Measurements from ENCODE around the gene ARHGAP45.
"Not testable (repeated sequence)": the region's sequence is repeated elsewhere in the genome, so short reads cannot be mapped to it uniquely, and the experiment has no call there.

Gene ARHGAP45

GRCh38 chr19:1121395-1121794 is 54.4 kb downstream of the ARHGAP45 start:
- no peak for DNase-seq

GRCh38 chr19:1122021-1122971 is 55.3 kb downstream of the ARHGAP45 start:
- DNase-seq, result no peak

GRCh38 chr19:1122972-1123363 is 56.0 kb downstream of the ARHGAP45 start:
- no peak for DNase-seq

- no peak for DNase-seq
Observed at GRCh38 chr19:1123381-1123780, 56.4 kb downstream of the ARHGAP45 start.

GRCh38 chr19:1123885-1124677 is 57.1 kb downstream of the ARHGAP45 start:
- no peak for DNase-seq

GRCh38 chr19:1125601-1126467 is 58.9 kb downstream of the ARHGAP45 start:
- no peak for DNase-seq

GRCh38 chr19:1126984-1127760 is 60.2 kb downstream of the ARHGAP45 start:
- DNase-seq, result no peak

GRCh38 chr19:1128106-1128505 is 61.1 kb downstream of the ARHGAP45 start:
- DNase-seq, result no peak

- DNase-seq, result not testable (repeated sequence)
Observed at GRCh38 chr19:1129084-1129483, 62.1 kb downstream of the ARHGAP45 start.

GRCh38 chr19:1129535-1129934 is 62.6 kb downstream of the ARHGAP45 start:
- DNase-seq, result no peak

- DNase-seq, result peak; percentile 63 to 64
Observed at GRCh38 chr19:1130771-1131717, 64.1 kb downstream of the ARHGAP45 start.

- DNase-seq, result peak; percentile 92 to 93
Observed at GRCh38 chr19:1131718-1132551, 65.0 kb downstream of the ARHGAP45 start.

- no peak for DNase-seq
Observed at GRCh38 chr19:1132552-1133383, 65.8 kb downstream of the ARHGAP45 start.

- DNase-seq, result peak; percentile 76 to 80
Observed at GRCh38 chr19:1133471-1133929, 66.5 kb downstream of the ARHGAP45 start.

GRCh38 chr19:1134431-1134830 is 67.5 kb downstream of the ARHGAP45 start:
- DNase-seq, result no peak

GRCh38 chr19:1135454-1135853 is 68.5 kb downstream of the ARHGAP45 start:
- DNase-seq, result no peak

GRCh38 chr19:1136201-1136600 is 69.2 kb downstream of the ARHGAP45 start:
- DNase-seq, result no peak

Measured in activated CD4-positive, alpha-beta T cell treated with anti-CD3 and anti-CD28 coated beads, Interleukin-2, amount 50 U/mL, for 4 hours (primary cell).